Measurements from ENCODE around the gene STX19.

STX19 gene

GRCh38 chr3:94019659-94020058 is 8.7 kb downstream of the STX19 start:
- Histone ChIP-seq H3K27me3 (ENCODE audit: insufficient read depth, low read depth, severe bottlenecking) (no peaks in the 10 kb centered on the region), H3K36me3 (no peaks in the 10 kb centered on the region; the same call in 1 of the 2 replicates), H3K4me3 (ENCODE audit: low read depth, low read length) (no peak overlapping the region), H3K27ac (no peak overlapping the region), H3K9me3 (ENCODE audit: severe bottlenecking) (no peaks in the 10 kb centered on the region)
- DNase-seq, result no peak
- TF ChIP-seq, protein P1, sequence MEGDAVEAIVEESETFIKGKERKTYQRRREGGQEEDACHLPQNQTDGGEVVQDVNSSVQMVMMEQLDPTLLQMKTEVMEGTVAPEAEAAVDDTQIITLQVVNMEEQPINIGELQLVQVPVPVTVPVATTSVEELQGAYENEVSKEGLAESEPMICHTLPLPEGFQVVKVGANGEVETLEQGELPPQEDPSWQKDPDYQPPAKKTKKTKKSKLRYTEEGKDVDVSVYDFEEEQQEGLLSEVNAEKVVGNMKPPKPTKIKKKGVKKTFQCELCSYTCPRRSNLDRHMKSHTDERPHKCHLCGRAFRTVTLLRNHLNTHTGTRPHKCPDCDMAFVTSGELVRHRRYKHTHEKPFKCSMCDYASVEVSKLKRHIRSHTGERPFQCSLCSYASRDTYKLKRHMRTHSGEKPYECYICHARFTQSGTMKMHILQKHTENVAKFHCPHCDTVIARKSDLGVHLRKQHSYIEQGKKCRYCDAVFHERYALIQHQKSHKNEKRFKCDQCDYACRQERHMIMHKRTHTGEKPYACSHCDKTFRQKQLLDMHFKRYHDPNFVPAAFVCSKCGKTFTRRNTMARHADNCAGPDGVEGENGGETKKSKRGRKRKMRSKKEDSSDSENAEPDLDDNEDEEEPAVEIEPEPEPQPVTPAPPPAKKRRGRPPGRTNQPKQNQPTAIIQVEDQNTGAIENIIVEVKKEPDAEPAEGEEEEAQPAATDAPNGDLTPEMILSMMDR (IDR thresholded peaks at IDR 0.05; ENCODE audit: low read depth, low read length), result no peak

DNA sequence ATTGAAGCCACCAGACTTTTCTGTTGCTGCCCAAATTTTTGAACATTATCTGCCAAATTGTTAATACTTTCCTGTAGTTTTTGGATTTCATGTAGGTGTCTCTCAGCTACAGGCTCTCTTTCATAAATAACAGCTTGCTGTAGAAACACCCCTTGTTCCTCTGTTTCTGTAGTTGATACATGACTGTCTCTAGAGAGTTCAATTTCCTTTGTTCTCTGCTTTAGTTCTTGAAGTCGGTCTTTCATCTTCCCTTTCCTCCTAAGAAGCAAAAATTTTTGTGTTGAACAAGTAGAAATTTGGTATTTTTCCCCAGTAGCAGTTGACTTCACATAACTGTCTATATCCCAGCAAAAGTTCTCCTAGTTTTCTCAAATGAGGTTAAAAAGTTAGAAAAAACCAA is 13.4 kb downstream of the STX19 start:
- H3K27ac ChIP-seq, result no peak overlapping the region
- no peaks in the 10 kb centered on the region for H3K36me3 ChIP-seq
- TF ChIP-seq, protein P1 (IDR thresholded peaks at IDR 0.05; ENCODE audit: low read depth, low read length), result no peak
- no peaks in the 10 kb centered on the region for H3K9me3 ChIP-seq (ENCODE audit: severe bottlenecking)
- no peaks in the 10 kb centered on the region for H3K27me3 ChIP-seq (ENCODE audit: insufficient read depth, low read depth, severe bottlenecking)
- no peak overlapping the region for H3K4me3 ChIP-seq (ENCODE audit: low read depth, low read length)
- DNase-seq, result no peak

- Histone ChIP-seq H3K4me3 (ENCODE audit: low read depth, low read length) (no peak overlapping the region), H3K9me3 (ENCODE audit: severe bottlenecking) (no peaks in the 10 kb centered on the region), H3K27me3 (ENCODE audit: insufficient read depth, low read depth, severe bottlenecking) (no peaks in the 10 kb centered on the region), H3K36me3 (no peaks in the 10 kb centered on the region; the same call in 1 of the 2 replicates), H3K27ac (no peak overlapping the region)
- TF ChIP-seq, protein P1 (IDR thresholded peaks at IDR 0.05; ENCODE audit: low read depth, low read length), result no peak
- no peak for DNase-seq
Observed at GRCh38 chr3:94012185-94012584, 16.2 kb downstream of the STX19 start.

DNA sequence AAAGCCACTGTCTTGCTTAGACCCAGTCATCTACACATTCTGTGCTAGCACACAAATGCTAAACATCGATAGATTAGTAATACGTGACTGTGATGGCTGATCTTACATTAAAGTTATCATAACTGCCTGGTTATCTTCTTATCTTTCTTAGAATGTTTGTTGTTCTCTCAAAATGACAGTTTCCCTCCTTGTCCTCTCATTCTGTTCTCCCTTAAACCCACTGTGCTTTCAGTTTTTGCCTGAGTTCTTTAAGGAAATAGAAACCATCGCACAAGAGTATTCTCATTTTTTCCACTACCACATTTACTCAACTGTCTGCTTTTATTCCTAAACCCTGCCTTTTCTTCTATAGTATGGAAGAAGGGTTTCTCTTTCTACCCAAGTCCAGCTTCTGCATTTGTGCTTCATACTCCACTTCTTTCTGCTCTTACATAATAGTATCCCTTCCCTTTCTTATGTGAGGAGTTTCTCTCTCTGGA is 17.1 kb downstream of the STX19 start:
- no peak overlapping the region for H3K4me3 ChIP-seq (ENCODE audit: low read depth, low read length)
- H3K27me3 ChIP-seq (ENCODE audit: insufficient read depth, low read depth, severe bottlenecking), result no peaks in the 10 kb centered on the region
- H3K27ac ChIP-seq, result no peak overlapping the region
- no peaks in the 10 kb centered on the region for H3K9me3 ChIP-seq (ENCODE audit: severe bottlenecking)
- no peaks in the 10 kb centered on the region; the same call in 1 of the 2 replicates for H3K36me3 ChIP-seq
- TF ChIP-seq, protein P1 (IDR thresholded peaks at IDR 0.05; ENCODE audit: low read depth, low read length), result no peak
- no peak for DNase-seq

- no peak for DNase-seq
- no peaks in the 10 kb centered on the region for H3K9me3 ChIP-seq (ENCODE audit: severe bottlenecking)
- H3K27ac ChIP-seq, result no peak overlapping the region
- no peak overlapping the region for H3K4me3 ChIP-seq (ENCODE audit: low read depth, low read length)
- TF ChIP-seq, protein P1 (IDR thresholded peaks at IDR 0.05; ENCODE audit: low read depth, low read length), result no peak
- H3K27me3 ChIP-seq (ENCODE audit: insufficient read depth, low read depth, severe bottlenecking), result no peaks in the 10 kb centered on the region
- no peaks in the 10 kb centered on the region; the same call in 1 of the 2 replicates for H3K36me3 ChIP-seq
Observed at GRCh38 chr3:94009608-94010007, 18.8 kb downstream of the STX19 start.

DNA sequence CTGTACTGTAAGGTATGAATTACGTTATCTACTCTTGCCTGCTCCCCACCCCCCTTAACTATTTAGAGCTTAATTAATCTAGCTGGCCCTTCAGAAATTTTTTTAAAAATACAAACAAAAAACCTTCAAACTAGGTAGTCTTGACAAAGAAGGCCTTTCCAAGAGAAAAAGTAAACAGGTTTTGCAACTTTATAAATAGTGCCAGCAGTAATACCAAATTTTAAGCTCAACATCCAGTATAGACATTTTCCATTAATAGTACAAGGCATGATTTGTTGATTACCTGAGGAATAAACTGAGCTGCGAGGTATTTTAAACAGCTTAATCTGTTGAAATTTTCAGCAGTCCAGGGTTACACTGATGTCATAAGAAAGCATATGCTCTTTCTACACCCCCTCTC is 20.1 kb downstream of the STX19 start:
- Histone ChIP-seq H3K36me3 (no peaks in the 10 kb centered on the region; the same call in 1 of the 2 replicates), H3K4me3 (ENCODE audit: low read depth, low read length) (no peak overlapping the region), H3K9me3 (ENCODE audit: severe bottlenecking) (no peaks in the 10 kb centered on the region), H3K27ac (no peak overlapping the region), H3K27me3 (ENCODE audit: insufficient read depth, low read depth, severe bottlenecking) (no peaks in the 10 kb centered on the region)
- DNase-seq, result no peak
- TF ChIP-seq, protein P1 (IDR thresholded peaks at IDR 0.05; ENCODE audit: low read depth, low read length), result no peak

Measured in WERI-Rb-1 (cell line).